HepG2 (cell line): ENCODE measurements around the gene MAGIX. TPM values are rescaled to one million over a fixed set of nuclear protein-coding genes. Genes with fewer than 3 reads are reported as not detected.
"Not testable (repeated sequence)": the region's sequence is repeated elsewhere in the genome, so short reads cannot be mapped to it uniquely, and the experiment has no call there.

Source experiments
- ATAC-seq: fragments of 200-7000 bp; cut with Tn5 transposase; 3 replicates; pipeline ENCODE4 v1.9.1; 2020; ENCODE audit warnings: mild to moderate bottlenecking, moderate library complexity
- BruUV-seq: library from RNA; stranded (reverse); fragments of 400-500 nt; replicated peaks from 2 replicates; lab custom pipeline; 2021; lab: Mats Ljungman, UMichigan
- CTCF ChIA-PET: fragments of 300-600 bp; formaldehyde crosslinking; extraction: SDS; loops from one replicate; lab custom pipeline; 2021; ENCODE audit warnings: low total read pairs, inconsistent platforms, low intra/inter-chr PET ratio; lab: Yijun Ruan, JAX
- POLR2A ChIA-PET: fragments of 350-600 bp; sonication (Branson Sonifier 250); formaldehyde crosslinking; loops from one replicate; lab custom pipeline; 2020; ENCODE audit warnings: antibody characterized with exemption, inconsistent platforms; lab: Yijun Ruan, JAX
- DNase-seq: peaks from one replicate; pipeline ENCODE4 v3.0.0-alpha.2; 2015; ENCODE audit warnings: low spot score
- FAIRE-seq: peaks from 3 replicates; lab custom pipeline; 2011; peaks lifted over from hg19 to GRCh38; lab: Jason Lieb, UNC
- H2AFZ ChIP-seq: one replicate; pipeline ENCODE4 v1.6.1; 2011; ENCODE audit warnings: low read length, inconsistent platforms
- H3K27ac ChIP-seq: fragments of 300-600 bp; 3 replicates; pipeline ENCODE4 v1.8.0; 2011; ENCODE audit warnings: mixed run types, mild to moderate bottlenecking, mixed read lengths, low read length, inconsistent platforms; ENCODE audit not compliant: insufficient read depth; ENCODE audit errors: extremely low read length
- H3K27me3 ChIP-seq, 2 experiments: fragments of 200-600 bp in 1 of 2; 2 replicates in 1 of 2; 3 replicates in 1 of 2; pipeline versions ENCODE4 v1.6.0 to v1.8.0; 2011; ENCODE audit warnings: low read length in 2 of 2, mild to moderate bottlenecking in 2 of 2, moderate library complexity in 2 of 2, inconsistent platforms in 1 of 2; ENCODE audit not compliant: insufficient read depth in 2 of 2, control insufficient read depth in 1 of 2
- H3K36me3 ChIP-seq, 2 experiments: fragments of 200-600 bp in 1 of 2; replicated peaks in 1 of 2; 2 replicates in 1 of 2; 3 replicates in 1 of 2; pipeline versions ENCODE4 v1.5.1 to v1.8.0; 2011; ENCODE audit warnings: low read length in 2 of 2, inconsistent platforms in 1 of 2; ENCODE audit not compliant: insufficient read depth in 2 of 2, control insufficient read depth in 1 of 2
- H3K4me1 ChIP-seq: 2 replicates; pipeline ENCODE4 v1.5.1; 2012; ENCODE audit warnings: low read length, inconsistent platforms; ENCODE audit not compliant: insufficient read depth
- H3K4me2 ChIP-seq: 2 replicates; pipeline ENCODE4 v1.6.0; 2011; ENCODE audit warnings: low read depth, low read length, inconsistent platforms
- H3K4me3 ChIP-seq, 3 experiments: fragments of 200-600 bp in 1 of 3; sonication (generic), shearing (Covaris generic) in 1 of 3; replicated peaks in 1 of 3; 2 replicates each; pipeline ENCODE4 v1.5.1; 2011 to 2016; ENCODE audit warnings: low read length in 3 of 3, inconsistent platforms in 2 of 3, low read depth in 2 of 3, mild to moderate bottlenecking in 2 of 3, control low read depth in 1 of 3, mixed read lengths in 1 of 3; ENCODE audit not compliant: insufficient read depth in 1 of 3
- H3K79me2 ChIP-seq: one replicate; pipeline ENCODE4 v1.6.1; 2011; ENCODE audit warnings: low read length, inconsistent platforms; ENCODE audit not compliant: insufficient read depth
- H3K9ac ChIP-seq: 2 replicates; pipeline ENCODE4 v1.6.0; 2011; ENCODE audit warnings: mild to moderate bottlenecking, low read depth, low read length, inconsistent platforms; ENCODE audit not compliant: insufficient read depth
- H3K9me3 ChIP-seq: 2 replicates; pipeline ENCODE4 v1.5.1; 2012; ENCODE audit warnings: mild to moderate bottlenecking, low read length
- H4K20me1 ChIP-seq: 2 replicates; pipeline ENCODE4 v1.6.0; 2011; ENCODE audit warnings: inconsistent platforms, mild to moderate bottlenecking, low read length, moderate library complexity; ENCODE audit not compliant: insufficient read depth
- ATF4 ChIP-seq, 2 experiments: fragments of 450-650 bp in 1 of 2; sonication (generic) in 1 of 2; formaldehyde crosslinking; IDR thresholded peaks; 2 replicates each; pipeline versions ENCODE4 v1.5.0 to v1.8.0; 2020 to 2022; ENCODE audit warnings: mild to moderate bottlenecking in 1 of 2, missing genetic modification reagents in 1 of 2
- ISX ChIP-seq: sonication (generic); formaldehyde crosslinking; conservative IDR thresholded peaks from 2 replicates; pipeline ENCODE4 v1.5.0; 2020; ENCODE audit warnings: missing genetic modification reagents
- WGBS: methylation state at CpG from one replicate; pipeline ENCODE4 v1.1.6; 2017; ENCODE audit warnings: low lambda C conversion rate; 5-methylcytosine and 5-hydroxymethylcytosine counted together
- in situ Hi-C: cut with HindIII; loops from 2 replicates; pipeline ENCODE4 v1.10.0; 2017; ENCODE audit warnings: low pct_unique_long_range_greater_than_20kb; ENCODE audit not compliant: extremely low pct_ligation_motif_present
- intact Hi-C: fragments of 100-400 bp; cut with micrococcal nuclease; formaldehyde crosslinking; loops from one replicate; pipeline ENCODE4 v1.10.0; 2022; ENCODE audit not compliant: unreplicated experiment
- polyA plus RNA-seq, 8 experiments: library from polyadenylated mRNA; depleted of rRNA in 3 of 8; stranded (reverse) in 7 of 8; unstranded in 1 of 8; fragments of >200 nt; fragmentation: Illumina TruSeq in 4 of 8; extraction: Trizol in 4 of 8; gene quantifications; 2 replicates each; pipeline versions ENCODE4 v1.2.1 to v1.2.3, GENCODE V29; 2011 to 2016; ENCODE audit warnings: low read depth in 4 of 8, missing spikeins in 1 of 8, mixed read lengths in 1 of 8; ENCODE audit not compliant: insufficient read depth in 1 of 8
- total RNA-seq, 5 experiments: library from RNA; depleted of rRNA; stranded (reverse); fragments of >200 nt; fragmentation: Illumina TruSeq; extraction: Trizol; gene quantifications; 2 replicates each; pipeline ENCODE4 v1.2.3, GENCODE V29; 2016; ENCODE audit warnings: low read depth in 1 of 5
- TF ChIP-seq, protein P1 (sequence below): sonication (generic); formaldehyde crosslinking; IDR thresholded peaks from 2 replicates; pipeline ENCODE4 v1.4.0; 2020; ENCODE audit warnings: missing genetic modification reagents
- TF ChIP-seq, protein P2 (sequence below), 2 experiments: sonication (generic) in 1 of 2; formaldehyde crosslinking in 1 of 2; IDR thresholded peaks; 2 replicates each; pipeline versions ENCODE4 v1.4.0 to v1.6.1; 2016 to 2020; ENCODE audit warnings: borderline replicate concordance in 1 of 2, low read depth in 1 of 2, mild to moderate bottlenecking in 1 of 2, missing genetic modification reagents in 1 of 2

The MAGIX gene
- total and polyA plus RNA-seq, 2 of the 13 experiments (the other 11 are each of a cell fraction or from before 2014, with no cell fraction given), result 0.63 to 1.2 TPM

- TF ChIP-seq ATF4 (CRISPR knock-in tag; IDR thresholded peaks at IDR 0.05) (no peak), ISX (no peak)
- TF ChIP-seq, protein P1, sequence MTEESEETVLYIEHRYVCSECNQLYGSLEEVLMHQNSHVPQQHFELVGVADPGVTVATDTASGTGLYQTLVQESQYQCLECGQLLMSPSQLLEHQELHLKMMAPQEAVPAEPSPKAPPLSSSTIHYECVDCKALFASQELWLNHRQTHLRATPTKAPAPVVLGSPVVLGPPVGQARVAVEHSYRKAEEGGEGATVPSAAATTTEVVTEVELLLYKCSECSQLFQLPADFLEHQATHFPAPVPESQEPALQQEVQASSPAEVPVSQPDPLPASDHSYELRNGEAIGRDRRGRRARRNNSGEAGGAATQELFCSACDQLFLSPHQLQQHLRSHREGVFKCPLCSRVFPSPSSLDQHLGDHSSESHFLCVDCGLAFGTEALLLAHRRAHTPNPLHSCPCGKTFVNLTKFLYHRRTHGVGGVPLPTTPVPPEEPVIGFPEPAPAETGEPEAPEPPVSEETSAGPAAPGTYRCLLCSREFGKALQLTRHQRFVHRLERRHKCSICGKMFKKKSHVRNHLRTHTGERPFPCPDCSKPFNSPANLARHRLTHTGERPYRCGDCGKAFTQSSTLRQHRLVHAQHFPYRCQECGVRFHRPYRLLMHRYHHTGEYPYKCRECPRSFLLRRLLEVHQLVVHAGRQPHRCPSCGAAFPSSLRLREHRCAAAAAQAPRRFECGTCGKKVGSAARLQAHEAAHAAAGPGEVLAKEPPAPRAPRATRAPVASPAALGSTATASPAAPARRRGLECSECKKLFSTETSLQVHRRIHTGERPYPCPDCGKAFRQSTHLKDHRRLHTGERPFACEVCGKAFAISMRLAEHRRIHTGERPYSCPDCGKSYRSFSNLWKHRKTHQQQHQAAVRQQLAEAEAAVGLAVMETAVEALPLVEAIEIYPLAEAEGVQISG (CRISPR knock-in tag), result no peak
- TF ChIP-seq, protein P2, sequence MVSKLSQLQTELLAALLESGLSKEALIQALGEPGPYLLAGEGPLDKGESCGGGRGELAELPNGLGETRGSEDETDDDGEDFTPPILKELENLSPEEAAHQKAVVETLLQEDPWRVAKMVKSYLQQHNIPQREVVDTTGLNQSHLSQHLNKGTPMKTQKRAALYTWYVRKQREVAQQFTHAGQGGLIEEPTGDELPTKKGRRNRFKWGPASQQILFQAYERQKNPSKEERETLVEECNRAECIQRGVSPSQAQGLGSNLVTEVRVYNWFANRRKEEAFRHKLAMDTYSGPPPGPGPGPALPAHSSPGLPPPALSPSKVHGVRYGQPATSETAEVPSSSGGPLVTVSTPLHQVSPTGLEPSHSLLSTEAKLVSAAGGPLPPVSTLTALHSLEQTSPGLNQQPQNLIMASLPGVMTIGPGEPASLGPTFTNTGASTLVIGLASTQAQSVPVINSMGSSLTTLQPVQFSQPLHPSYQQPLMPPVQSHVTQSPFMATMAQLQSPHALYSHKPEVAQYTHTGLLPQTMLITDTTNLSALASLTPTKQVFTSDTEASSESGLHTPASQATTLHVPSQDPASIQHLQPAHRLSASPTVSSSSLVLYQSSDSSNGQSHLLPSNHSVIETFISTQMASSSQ (IDR thresholded peaks at IDR 0.05; ENCODE audit: low read depth), result no peak
- TF ChIP-seq, protein P2 (CRISPR knock-in tag; IDR thresholded peaks at IDR 0.05; ENCODE audit: borderline replicate concordance), result no peak
- Histone ChIP-seq H3K27ac (no peak overlapping the region), H3K4me1 (no peaks in the 10 kb centered on the region), H2AFZ (no peak overlapping the region), H3K79me2 (no peaks in the 10 kb centered on the region), H3K9me3 (no peaks in the 10 kb centered on the region), H3K4me2 (no peak overlapping the region), H4K20me1 (no peaks in the 10 kb centered on the region), H3K4me3 (no peak overlapping the region), H3K27me3 (no peaks in the 10 kb centered on the region), H3K36me3 (no peaks in the 10 kb centered on the region), H3K9ac (no peak overlapping the region)
- WGBS, result no CpG with 5 or more reads among the region's 4 CpGs
- DNase-seq (no peak), FAIRE-seq (no peak), ATAC-seq (no peak)
- POLR2A ChIA-PET, result no interaction called here
- BruUV-seq, result no TSS peak
- intact Hi-C loops, result no loop called here
- in situ Hi-C loops, result no loop called here
- CTCF ChIA-PET, result no interaction called here
These were observed 33.1 kb upstream of the MAGIX start for GRCh38 chrX:49129427-49129826.

GRCh38 chrX:49132275-49132674 is 30.3 kb upstream of the MAGIX start:
- H3K4me1 ChIP-seq, H3K9me3 ChIP-seq, H3K27me3 ChIP-seq, H3K4me3 ChIP-seq, ATAC-seq, CTCF ChIA-PET, H3K27ac ChIP-seq, DNase-seq, H3K4me2 ChIP-seq, intact Hi-C loops, BruUV-seq, in situ Hi-C loops, H3K36me3 ChIP-seq, H3K79me2 ChIP-seq, H3K9ac ChIP-seq, H4K20me1 ChIP-seq, FAIRE-seq, POLR2A ChIA-PET, H2AFZ ChIP-seq: not testable (repeated sequence)
- 79% methylated on average over 7 of the region's 7 CpGs for WGBS
